ENCODE results near the gene HIP1R. TPM values are rescaled to one million over a fixed set of nuclear protein-coding genes. Genes with fewer than 3 reads are reported as not detected.

HIP1R gene
- total and polyA plus RNA-seq, 7 donors, result 4.2 to 77.4 (median 15.2) TPM

DNA sequence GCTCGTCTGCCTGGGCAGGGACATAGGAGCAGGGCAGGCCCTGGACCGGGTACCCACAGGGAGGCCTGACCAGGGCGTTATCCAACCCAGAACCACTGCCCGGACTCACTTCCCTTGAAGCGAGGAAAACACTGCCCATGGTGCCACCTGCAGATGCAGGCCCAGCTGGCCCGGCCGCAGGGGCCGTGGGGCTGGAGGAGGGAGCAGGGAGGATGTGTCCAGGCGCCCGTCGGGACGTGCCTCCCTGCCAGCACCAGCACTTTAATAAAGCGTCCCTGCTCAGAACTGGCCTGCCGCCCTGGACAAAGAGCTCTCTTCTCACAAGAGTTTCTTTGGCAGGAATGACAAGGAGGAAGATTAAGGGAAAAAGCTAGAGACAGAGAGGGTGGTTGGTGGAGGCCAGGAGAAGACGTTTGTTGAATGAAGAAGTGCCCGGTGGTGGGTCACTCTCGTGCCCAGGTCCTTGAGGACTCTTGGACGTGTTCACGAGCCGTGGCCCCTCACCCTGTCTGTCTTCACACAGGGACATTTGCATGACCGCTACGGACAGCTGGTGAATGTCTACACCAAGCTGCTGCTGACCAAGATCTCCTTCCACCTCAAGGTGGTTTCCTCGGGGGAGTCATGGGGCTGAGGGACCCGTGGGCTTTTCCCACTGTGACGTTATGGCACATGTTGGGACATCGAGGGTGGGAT is 14.2 kb downstream of the HIP1R start:
- DNase-seq, result no peak
- no peak for TF ChIP-seq EP300 (IDR thresholded peaks at IDR 0.05)
- TF ChIP-seq, protein P1, sequence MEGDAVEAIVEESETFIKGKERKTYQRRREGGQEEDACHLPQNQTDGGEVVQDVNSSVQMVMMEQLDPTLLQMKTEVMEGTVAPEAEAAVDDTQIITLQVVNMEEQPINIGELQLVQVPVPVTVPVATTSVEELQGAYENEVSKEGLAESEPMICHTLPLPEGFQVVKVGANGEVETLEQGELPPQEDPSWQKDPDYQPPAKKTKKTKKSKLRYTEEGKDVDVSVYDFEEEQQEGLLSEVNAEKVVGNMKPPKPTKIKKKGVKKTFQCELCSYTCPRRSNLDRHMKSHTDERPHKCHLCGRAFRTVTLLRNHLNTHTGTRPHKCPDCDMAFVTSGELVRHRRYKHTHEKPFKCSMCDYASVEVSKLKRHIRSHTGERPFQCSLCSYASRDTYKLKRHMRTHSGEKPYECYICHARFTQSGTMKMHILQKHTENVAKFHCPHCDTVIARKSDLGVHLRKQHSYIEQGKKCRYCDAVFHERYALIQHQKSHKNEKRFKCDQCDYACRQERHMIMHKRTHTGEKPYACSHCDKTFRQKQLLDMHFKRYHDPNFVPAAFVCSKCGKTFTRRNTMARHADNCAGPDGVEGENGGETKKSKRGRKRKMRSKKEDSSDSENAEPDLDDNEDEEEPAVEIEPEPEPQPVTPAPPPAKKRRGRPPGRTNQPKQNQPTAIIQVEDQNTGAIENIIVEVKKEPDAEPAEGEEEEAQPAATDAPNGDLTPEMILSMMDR (IDR thresholded peaks at IDR 0.05), result no peak
- TF ChIP-seq POLR2A (IDR thresholded peaks at IDR 0.05), result no peak
- no peak for TF ChIP-seq POLR2AphosphoS5 (IDR thresholded peaks at IDR 0.05)
- 88 to 89% methylated on average over 26 of the region's 26 CpGs for WGBS, 2 donors
- Histone ChIP-seq H3K4me3 (no peak overlapping the region), H3K27me3 (no peaks in the 10 kb centered on the region), H3K4me1 (peaks cover 0 to 11% (median 7%) of the 10 kb centered on the region in 4 donors), H3K36me3 (no peaks in the 10 kb centered on the region), H3K27ac (no peak overlapping the region), H3K9me3 (no peaks in the 10 kb centered on the region)
- intact Hi-C loops (cut with DNase I), result no loop called here

DNA sequence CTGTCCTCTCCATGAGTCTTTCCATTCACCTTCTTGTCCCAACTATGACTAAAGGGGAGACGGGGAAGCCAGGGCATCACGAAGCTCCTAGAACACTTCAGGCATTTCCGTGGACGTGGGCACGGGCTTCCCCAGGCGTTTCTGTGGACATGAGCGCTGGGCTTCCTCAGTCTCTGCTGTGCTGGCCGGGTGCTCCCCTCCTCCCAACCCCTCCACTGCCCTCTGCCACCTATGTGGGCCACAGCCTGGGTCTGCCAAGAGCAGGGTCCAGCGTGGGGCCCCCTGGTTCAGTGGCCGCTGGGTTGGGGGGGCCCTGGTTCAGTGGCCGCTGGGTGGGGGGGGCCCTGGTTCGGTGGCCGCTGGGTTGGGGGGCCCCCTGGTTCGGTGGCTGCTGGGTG is 14.8 kb downstream of the HIP1R start:
- intact Hi-C loops (cut with DNase I), result no loop called here

DNA sequence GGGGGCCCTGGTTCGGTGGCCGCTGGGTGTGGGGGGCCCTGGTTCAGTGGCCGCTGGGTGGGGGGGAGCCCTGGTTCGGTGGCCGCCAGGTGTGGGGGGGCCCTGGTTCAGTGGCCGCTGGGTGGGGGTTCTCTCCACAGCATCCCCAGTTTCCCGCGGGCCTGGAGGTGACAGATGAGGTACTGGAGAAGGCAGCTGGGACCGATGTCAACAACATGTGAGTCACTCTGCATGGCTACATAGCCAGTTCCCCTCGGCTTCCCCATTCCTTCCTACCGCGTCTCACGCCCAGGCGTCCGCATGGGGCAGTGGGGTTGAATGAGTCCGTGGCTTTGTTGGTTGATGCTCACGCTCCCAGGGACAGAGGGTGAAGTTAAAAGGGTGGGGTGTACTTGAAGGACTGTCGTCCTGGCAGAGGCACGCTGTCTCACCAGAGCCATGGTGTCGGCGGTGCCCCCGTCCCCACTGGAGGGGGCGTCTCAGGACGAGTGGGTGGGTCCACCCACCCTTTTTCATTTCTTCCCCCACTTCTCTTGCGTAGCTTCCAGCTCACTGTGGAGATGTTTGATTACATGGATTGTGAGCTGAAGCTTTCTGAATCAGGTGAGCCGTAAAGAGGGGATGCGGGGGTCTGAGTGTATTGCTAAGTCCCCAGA is 15.6 kb downstream of the HIP1R start:
- H3K4me1 ChIP-seq, result peaks cover 0 to 11% (median 7%) of the 10 kb centered on the region in 4 donors
- H3K9me3 ChIP-seq, result no peaks in the 10 kb centered on the region
- intact Hi-C loops (cut with DNase I), result no loop called here
- 91 to 94% methylated on average over 27 of the region's 27 CpGs for WGBS, 2 donors
- no peaks in the 10 kb centered on the region for H3K36me3 ChIP-seq
- peak overlapping the region in 1 of 4 donors; percentile 49 for H3K27ac ChIP-seq
- H3K27me3 ChIP-seq, result no peaks in the 10 kb centered on the region
- TF ChIP-seq, protein P1 (IDR thresholded peaks at IDR 0.05), result no peak
- TF ChIP-seq POLR2A (IDR thresholded peaks at IDR 0.05) (no peak), EP300 (IDR thresholded peaks at IDR 0.05) (no peak), POLR2AphosphoS5 (IDR thresholded peaks at IDR 0.05) (no peak)
- H3K4me3 ChIP-seq, result no peak overlapping the region
- DNase-seq, result peak; percentile 56

More for the DNA sequence above, 14.8 kb downstream of the HIP1R start:
- Histone ChIP-seq H3K27me3 (no peaks in the 10 kb centered on the region), H3K27ac (no peak overlapping the region), H3K36me3 (no peaks in the 10 kb centered on the region), H3K9me3 (no peaks in the 10 kb centered on the region), H3K4me3 (no peak overlapping the region), H3K4me1 (peaks cover 0 to 11% (median 7%) of the 10 kb centered on the region in 4 donors)
- no peak for DNase-seq
- 93% methylated on average over 14 of the region's 14 CpGs for WGBS, 2 donors
- TF ChIP-seq, protein P1 (IDR thresholded peaks at IDR 0.05), result no peak
- TF ChIP-seq POLR2AphosphoS5 (IDR thresholded peaks at IDR 0.05) (no peak), EP300 (IDR thresholded peaks at IDR 0.05) (no peak), POLR2A (IDR thresholded peaks at IDR 0.05) (no peak)

DNA sequence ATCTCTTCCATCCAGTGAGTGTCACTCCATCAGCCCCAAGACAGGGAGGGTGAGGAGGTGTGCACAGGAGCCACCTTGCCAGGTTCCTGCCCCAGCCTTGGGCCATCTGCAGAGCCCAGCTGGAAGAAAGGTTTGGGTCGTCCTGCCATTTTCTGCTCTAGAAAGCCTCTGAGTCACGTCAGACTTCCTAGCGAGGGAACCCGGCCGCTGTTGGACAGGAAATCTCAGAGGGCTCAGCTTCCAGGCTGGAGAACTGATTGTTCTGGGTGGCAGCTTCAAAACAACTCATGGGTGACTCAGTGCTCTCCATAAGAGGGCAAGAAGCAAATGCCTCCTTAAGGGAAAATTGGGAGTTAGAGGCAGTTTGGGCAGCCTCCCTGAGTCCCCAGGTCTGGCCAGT is 16.6 kb downstream of the HIP1R start:
- Histone ChIP-seq H3K27ac (peak overlapping the region in 3 of 4 donors; percentile 36 to 53 (median 49)), H3K9me3 (no peaks in the 10 kb centered on the region), H3K4me3 (no peak overlapping the region), H3K4me1 (peaks cover 0 to 11% (median 7%) of the 10 kb centered on the region in 4 donors), H3K36me3 (no peaks in the 10 kb centered on the region), H3K27me3 (no peaks in the 10 kb centered on the region)
- intact Hi-C loops (cut with DNase I), result no loop called here
- DNase-seq, result peak; percentile 66
- TF ChIP-seq POLR2AphosphoS5 (IDR thresholded peaks at IDR 0.05) (no peak), EP300 (IDR thresholded peaks at IDR 0.05) (no peak), POLR2A (IDR thresholded peaks at IDR 0.05) (no peak)
- TF ChIP-seq, protein P1 (IDR thresholded peaks at IDR 0.05), result no peak
- WGBS, 2 donors, result 89 to 94% methylated on average over 5 of the region's 5 CpGs

All from sigmoid colon (tissue), 7 donors.